ENCODE data around the gene CCDC141.

GRCh38 chr2:178834086-178834485 lies 215.9 kb downstream of the CCDC141 start:
- TF ChIP-seq POLR2A (IDR thresholded peaks at IDR 0.05; ENCODE audit: low read length) (no peak), GATA1 (IDR thresholded peaks at IDR 0.05; ENCODE audit: low read depth, low read length) (no peak)

Data from erythroblast (primary cell).